ENCODE data around the gene MYO16.

DNA sequence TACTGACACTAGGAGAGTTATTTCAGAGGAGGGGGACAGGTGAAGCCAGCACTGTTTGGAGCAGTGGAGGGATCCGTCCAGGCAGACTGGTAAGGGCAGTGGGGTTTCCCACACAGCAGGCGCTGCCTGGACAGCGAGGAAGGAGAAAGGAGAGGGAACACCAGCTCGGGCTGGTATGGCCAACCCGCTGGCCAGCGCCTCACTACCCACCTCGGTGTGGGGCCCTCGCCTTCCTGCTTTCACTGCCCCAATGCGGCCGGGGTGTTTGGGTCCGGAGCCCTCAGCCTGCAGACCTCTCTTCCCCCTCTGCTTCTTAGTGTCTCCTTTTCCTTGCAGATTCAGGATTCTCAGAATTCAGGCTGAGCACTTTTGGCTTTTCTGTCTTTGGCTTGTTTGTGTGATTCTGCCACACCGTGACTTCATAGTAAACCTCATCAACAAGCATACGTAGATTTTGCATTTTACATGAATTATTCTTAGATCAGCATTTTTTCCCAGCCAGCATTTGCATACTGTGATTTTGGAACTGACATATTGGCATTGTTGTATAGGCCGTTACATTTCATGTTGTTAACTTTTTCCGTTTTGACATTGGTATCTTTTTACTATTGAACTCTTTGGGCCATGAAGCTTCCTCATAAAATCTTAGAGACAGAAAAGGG is 294.1 kb downstream of the MYO16 start:
- TF ChIP-seq, protein P1, sequence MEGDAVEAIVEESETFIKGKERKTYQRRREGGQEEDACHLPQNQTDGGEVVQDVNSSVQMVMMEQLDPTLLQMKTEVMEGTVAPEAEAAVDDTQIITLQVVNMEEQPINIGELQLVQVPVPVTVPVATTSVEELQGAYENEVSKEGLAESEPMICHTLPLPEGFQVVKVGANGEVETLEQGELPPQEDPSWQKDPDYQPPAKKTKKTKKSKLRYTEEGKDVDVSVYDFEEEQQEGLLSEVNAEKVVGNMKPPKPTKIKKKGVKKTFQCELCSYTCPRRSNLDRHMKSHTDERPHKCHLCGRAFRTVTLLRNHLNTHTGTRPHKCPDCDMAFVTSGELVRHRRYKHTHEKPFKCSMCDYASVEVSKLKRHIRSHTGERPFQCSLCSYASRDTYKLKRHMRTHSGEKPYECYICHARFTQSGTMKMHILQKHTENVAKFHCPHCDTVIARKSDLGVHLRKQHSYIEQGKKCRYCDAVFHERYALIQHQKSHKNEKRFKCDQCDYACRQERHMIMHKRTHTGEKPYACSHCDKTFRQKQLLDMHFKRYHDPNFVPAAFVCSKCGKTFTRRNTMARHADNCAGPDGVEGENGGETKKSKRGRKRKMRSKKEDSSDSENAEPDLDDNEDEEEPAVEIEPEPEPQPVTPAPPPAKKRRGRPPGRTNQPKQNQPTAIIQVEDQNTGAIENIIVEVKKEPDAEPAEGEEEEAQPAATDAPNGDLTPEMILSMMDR (IDR thresholded peaks at IDR 0.05), result no peak
- no peak for TF ChIP-seq POLR2A (IDR thresholded peaks at IDR 0.05)
